Loucy (cell line): Measurements from ENCODE around the gene ZFP14.
"Not testable (repeated sequence)": the region's sequence is repeated elsewhere in the genome, so short reads cannot be mapped to it uniquely, and the experiment has no call there.

Experiments used
- CTCF ChIP-seq: fragments of 200-600 bp; sonication (generic); conservative IDR thresholded peaks from 2 replicates; pipeline ENCODE4 v1.5.1; 2014; ENCODE audit warnings: mild to moderate bottlenecking, antibody characterized with exemption, low read length
- EZH2phosphoT487 ChIP-seq: fragments of 200-600 bp; IDR thresholded peaks from 2 replicates; pipeline ENCODE4 v1.6.1; 2018; ENCODE audit warnings: antibody characterized with exemption, mild to moderate bottlenecking, moderate library complexity, borderline replicate concordance

GRCh38 chr19:36329534-36329933 is 49.5 kb downstream of the ZFP14 start:
- TF ChIP-seq CTCF, EZH2phosphoT487: not testable (repeated sequence)
